ENCODE data around the gene SMIM11.
"Not testable (repeated sequence)": the region's sequence is repeated elsewhere in the genome, so short reads cannot be mapped to it uniquely, and the experiment has no call there.

SMIM11 gene, protein sequence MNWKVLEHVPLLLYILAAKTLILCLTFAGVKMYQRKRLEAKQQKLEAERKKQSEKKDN

DNA sequence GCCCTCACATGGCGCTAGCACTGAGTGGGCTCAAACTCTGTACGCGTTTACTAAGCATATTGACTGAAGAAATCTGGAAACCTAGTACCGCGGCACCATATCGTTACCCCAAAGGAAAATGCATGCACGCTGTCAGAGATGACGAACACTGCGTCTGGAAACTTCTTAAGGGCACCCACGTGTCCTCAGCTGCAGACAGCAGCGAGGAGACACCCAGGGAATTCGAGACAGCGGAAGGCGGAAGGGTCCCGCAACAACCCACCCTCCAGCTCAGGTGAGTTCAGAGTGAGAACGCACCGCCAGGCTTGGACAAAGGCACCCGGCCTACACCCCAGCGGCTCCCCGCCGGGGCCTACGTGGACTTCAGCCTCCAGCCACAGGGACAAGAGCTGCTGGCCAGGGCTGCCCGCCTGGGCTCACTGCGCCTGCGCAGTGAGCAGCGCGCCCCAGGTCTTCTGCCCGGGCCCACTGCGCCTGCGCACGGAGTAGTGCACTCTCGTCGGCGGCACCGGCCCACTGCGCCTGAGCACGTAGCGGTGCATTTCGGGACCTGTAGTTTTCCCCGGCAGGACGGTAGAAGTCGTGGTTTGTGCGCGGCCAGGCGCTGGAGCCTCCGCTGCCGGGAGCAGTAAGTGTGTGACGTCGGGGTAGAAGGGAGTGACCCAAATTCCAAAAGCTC, at the start of gene SMIM11:
TSS of gene SMIM11 (plus strand) at position 568 of the 679 bp plus-strand sequence. CDS start 3,998 bp downstream, outside the sequence.
- not testable (repeated sequence) for DNase-seq

DNA sequence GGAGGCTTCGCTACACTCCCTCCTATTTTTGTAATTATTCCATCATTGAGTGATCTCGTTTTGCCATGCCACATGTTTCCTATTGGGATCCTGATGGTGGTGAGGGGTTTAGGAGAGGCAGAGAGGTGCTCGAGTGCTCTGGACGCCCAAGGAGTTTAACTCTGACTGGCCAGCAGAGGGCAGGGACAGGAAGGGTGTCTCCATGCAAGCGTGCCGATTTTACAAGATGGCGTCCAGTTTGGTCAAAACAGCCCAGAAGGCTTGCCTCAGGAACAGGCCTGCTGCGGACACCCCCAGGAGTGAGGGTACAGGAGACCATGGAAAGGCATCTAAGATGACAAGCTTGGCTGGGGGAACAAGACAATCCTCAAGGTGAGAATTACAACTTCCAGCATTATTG, 45.3 kb upstream of the SMIM11 start:
- no peak for DNase-seq

DNA sequence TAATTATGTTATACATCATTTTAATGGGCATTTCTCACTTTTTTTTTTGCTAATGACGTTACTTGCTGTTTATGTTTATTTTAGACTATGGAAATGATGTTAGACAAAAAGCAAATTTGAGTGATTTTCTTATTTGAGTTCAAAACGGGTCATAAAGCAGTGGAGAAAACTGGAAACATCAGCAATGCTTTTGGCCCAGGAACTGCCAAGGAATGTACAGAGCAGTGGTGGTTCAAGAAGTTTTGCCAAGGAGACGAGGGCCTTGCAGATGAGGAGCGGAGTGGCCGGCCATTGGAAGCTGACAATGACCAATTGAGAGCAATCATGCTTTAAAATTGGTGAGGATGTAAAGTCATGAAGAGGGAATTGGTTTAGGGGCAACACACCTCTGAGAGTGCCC, 43.6 kb upstream of the SMIM11 start:
- DNase-seq: no peak

DNA sequence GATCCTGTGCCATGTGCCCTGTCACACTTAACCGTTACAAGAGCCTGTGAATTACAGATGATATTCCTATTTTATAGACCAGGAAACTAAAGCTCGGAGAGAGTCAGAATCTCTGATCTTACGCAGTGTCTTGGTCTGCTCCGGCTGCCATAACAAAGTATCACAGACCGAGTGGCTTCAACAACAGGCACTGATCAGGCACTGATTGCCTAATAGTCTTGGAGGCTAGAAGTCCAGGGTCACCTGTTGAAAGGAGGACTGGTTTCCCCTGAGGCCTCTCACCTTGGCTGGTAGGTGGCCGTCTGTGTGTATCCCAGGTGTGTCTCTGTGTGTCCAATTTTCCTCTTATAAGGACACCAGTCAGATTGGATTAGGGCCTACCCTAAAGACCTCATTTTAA, 43.0 kb upstream of the SMIM11 start:
- no peak for DNase-seq

DNA sequence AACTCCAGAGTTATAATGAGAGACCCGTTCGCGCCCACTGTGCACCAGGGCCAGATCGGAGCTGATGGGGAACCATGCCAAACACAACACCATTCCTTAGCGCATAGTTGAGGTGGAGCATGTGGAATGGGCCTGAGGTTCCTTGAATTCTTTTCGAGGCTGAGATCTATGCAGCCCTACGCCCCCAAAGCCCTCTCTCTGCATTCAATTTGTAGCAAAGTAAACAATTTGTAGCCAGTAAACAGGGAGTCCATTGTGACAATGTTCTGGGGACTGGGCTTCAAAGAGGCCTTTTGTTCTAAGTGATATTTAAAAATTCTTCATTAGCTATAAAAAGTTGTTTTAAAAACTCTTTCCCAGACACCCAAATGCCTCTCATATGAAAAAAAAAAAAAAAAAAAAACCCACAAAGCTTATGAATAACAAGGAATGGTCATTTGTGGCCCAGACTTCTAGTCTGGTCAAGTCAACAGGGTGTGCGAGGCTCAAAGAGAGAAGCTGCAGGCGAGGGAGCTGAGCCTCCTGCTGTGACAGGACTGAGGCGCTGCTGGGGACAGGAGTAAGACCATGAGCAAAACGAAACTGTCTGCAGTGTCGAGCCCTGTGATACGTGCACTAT, 42.1 kb upstream of the SMIM11 start:
- DNase-seq: peak; percentile 62

DNA sequence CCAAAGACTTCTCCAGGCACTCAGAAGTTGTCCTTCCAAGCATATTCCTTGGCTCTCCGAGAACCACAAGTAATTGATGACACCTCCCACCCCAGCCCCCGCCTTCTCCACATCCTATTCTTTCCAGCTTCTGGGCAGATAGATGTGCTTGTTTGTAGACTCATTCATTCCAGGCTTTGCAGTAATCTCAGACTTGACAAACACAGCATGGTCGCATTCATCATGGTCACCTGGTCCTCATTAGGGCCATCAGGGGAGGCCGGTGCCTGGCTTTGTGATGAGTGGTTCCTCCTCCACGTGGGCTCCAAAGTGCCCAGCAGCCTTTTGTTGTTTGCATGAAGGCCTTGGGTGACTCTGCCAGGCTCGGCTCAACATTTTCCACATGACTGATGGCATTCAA, 40.0 kb upstream of the SMIM11 start:
- peak; percentile 70 for DNase-seq

DNA sequence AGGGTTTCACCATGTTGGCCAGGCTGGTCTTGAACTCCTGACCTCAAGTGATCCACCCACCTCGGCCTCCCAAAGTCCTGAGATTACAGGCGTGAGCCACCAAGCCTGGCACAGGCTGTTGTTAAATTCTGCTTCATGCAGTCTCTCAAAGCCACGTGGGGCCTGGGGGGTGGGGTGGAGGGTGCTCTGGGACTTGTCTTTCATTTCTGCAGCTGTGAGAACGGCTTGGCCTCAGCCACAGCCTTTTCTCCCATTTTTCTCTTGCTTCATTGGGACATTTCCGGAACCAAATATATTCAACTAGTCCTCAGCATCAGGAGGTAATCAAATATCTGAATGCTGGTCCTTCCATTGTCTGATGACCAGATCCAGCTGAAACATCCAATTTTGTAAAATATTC, 39.1 kb upstream of the SMIM11 start:
- no peak for DNase-seq

DNA sequence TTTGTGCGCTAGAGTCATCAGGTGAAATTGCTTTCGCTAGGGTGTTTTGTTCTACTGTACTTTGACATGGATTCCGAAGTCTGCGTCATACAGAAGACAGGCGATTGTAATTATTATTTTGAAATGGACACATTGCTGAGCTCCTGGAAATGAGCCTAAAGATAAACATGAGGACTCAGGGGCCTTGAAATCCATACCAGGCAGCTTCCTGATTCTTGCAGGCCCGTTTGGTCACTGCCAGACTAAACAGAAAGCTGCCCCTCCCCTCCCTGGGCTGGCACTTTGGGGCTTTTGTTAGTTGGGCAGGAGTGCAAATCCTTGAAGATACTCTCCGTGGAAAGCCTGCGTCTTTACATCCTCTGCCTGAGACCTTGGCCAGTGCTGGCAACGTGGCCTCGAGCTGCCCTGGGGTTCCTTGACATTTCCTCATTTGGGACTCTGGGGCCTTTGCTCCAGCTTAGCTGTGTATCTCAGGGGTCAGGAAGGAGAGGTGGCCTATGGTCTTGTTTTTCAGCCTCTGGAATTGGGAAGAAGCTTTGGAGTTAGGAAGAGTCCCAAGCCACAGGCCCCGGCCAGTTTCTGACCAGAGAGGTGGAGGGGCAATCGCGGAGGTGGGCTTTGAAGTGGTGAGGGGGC, 38.4 kb upstream of the SMIM11 start:
- DNase-seq: no peak

DNA sequence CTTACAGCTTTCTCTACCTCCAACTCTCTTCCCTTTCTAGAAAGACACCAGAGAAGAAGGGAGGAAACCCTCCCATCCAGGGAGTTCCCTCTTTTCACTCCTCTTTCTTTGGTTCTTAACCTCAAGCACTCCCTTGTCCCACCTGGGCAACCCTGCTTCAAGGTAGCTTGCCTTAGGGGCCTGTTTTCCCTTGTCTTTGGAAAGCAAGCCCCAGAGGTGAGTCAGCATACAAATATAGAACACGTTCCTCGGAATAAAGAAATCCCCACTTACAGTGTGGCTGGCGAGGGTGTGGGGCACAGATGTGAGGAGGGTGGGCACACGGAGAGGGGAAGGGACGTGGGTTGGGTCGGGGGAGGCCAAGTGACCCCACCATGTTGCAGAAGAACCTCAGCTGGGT, 37.6 kb upstream of the SMIM11 start:
- no peak for DNase-seq

DNA sequence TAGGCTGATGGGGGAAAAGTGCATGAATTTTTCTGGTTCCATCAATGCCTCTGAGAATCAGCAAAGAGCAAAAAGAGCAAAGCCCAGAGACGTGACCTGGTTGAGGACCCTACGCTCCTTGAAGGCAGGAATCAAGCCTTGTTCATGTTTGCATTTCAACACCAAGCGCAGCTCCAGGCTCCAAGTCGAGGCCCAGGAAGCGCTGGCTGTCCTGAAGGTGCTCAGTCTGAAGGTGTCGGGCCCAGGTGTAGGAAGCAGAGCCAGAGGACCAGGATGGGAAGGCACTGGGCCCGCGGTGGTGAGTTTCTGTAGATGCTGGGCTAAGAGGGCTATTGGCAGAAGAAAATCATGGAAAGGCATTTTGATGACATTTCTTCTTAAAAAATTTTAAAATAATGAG, 37.1 kb upstream of the SMIM11 start:
- DNase-seq: no peak

DNA sequence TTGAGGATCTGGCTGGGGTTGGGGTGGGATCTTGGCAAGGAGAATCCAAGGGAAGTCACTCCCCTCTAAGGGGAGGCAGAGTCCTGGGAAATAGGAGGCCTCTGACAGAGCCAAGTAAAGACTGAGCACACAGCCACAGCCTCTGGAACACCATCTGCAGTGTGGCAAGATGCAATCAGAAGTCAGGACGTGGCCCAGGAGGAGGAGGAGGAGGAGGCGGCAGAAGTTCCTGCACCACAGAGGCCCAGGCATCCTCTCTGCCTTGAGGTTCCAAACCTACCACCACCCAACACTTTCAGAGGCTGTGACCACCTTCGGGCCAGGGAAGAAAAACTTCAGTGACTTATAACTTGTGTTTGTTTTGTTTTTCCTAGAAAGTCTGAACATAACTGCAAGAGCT, 35.2 kb upstream of the SMIM11 start:
- no peak for DNase-seq

DNA sequence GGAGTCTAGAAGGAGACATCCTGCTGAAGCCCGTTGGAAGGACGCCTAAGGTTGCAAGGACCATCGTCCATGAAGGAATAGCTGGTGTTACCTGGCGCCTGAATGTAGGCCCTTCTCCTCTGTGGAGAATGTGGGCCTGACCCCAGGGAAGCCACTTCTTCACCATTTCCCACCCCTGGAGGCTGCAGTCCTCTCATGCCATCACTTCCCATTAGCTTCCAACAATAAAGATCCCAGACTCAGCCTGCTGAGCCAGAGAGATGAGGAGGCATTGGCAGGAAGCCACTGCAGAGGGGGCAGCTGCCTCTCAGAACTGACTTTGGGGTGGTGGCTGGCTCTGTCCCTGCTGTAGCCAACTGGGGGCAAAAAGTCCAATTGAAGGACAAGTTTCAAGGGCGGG, 32.8 kb upstream of the SMIM11 start:
- no peak for DNase-seq

DNA sequence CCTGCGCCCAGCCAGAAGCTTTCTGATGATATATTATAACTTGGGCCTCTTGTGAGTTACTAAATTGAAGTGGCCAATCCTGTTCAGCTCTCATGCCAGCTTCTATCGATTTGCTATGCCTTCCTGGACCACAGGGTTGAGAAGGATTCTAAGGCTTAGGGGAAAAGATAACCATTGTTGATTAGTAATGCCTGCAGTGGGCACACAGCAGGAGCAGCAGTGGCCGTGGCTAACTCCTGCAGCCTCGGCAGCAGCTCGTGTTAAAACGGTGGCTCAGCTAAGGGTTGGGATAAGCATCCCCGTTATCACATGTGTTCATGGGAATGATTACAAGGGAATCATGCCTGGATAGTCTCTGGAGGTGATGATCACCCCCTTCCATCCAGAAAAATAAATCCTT, 32.0 kb upstream of the SMIM11 start:
- no peak for DNase-seq

DNA sequence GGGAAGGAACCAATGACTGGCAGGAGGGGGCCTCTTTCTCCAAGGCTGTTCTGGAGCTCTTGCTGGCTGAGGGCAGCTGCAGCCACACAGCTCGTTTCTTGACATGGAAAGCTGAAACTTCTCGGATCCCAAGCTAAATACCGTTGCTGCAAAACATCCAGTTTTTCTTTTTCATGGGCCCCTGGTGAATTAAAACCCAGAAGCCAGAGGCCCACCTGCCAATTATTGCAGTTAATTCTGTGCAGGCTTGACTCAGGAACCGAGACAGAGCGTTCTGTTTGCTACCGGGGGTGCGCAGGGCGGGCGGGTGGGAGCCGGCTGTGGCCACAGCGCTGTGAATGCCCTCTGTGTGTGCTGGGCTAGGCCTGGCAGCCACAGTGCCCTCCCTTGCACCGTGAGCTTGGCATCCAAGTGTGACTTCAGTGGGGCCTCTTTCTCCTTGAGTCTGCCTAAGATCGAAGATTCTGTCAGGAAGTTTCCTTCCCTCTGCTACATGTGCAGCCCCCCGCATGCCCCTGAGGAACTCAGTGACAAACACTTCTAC, 31.4 kb upstream of the SMIM11 start:
- DNase-seq: no peak

DNA sequence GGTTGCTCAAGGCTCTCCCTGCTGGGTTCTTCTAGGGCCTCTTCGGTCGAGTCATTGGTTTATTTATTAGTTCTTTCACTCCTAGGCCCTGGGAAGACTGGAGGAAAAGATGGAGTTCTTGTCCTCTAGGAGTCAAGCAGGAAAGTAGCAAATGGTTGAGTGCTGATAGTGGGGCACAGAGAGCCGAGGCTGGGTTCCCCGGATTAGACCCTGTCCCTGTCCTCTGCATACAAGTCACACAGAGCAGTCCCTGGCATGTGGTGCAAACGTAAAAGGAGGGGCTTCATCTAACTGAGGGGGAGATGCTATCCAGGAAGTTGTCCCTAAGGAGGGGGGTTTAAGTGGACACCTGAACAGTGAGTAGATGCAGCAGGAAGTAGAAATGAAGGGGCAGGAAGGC, 30.7 kb upstream of the SMIM11 start:
- no peak for DNase-seq

DNA sequence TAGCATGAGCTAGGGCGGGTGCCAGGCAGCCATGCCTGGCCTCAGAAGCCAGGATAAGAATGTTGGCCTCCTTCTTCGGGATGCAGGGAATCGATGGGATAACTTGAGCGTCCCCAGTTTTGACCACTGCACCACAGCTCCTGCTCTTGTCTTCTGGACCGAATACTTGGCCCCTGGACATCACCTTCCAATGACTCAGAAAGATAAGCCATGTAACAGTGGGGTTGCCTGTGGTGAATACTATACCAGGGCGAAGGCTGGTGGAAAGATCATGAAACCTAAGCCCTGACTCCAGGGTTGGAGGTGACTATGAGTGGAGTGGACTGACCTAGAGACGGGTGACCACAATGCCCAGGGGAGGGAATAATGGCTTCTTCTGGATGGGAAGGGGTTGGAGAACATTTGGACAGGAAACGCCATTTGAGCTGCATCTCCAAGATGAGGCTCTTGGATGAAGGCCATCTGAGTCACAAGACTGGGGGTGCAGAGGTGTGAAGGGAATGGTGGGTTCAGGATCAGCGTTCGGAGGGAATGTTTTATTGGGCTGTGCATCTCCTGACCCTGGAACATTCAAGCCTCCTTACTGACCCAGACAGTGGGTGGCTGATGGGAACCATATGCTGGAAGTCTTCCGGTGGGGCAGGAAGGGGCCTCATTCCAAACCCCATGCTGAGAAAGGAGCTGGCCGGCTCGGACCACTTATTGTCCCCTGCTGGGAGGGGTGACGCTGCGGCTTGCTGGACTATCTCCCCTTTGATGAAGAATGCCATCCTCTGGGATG, 30.0 kb upstream of the SMIM11 start:
- peak; percentile 45 for DNase-seq

DNA sequence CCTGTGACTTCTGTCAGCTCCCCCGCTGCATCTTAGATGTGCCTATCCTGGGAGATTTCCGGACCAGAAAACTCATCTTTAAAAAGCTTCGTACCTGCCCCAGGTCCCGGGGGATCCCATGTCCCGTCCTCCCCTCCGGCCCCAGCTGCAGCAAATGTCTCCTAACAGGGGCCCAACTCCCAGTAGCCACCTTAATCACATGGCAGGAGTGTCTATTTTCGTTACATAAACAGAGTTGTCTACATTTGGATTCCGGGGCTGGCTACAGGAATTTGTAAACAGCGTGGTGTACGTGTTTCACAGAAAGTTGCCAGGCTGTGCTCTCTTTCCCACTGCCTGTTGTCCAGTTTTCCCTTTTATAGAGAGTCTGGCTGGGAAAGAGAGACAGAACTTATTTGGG, 29.4 kb upstream of the SMIM11 start:
- DNase-seq: no peak

DNA sequence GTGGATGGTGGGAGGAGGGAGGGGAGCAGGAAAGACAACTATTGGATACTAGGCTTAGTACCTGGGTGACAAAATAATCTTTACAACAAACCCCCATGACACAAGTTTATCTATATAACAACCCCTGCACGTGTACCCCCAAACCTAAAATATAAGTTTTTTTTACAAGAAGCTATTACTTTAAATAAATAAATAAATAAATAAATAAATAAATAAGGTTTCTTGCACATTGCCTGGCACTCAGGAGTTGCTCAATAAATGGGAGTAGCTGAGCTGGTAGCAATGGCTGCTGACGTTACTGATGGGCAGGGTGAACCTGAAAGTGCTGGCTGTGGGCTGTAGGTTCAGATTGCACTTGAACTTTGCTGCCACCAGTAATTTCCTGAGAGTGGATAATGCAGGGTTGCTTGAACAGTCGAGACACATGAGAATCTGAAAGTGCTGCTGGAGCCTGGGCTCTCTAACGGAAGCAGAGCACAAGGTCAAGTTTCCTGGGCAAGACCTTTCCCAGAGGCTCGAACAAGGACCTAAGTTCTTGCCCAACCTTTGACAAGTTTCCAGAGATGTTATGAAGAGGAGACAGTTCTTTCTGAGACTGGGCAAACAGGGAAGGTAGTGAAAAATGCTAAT, 26.3 kb upstream of the SMIM11 start:
- DNase-seq: no peak

DNA sequence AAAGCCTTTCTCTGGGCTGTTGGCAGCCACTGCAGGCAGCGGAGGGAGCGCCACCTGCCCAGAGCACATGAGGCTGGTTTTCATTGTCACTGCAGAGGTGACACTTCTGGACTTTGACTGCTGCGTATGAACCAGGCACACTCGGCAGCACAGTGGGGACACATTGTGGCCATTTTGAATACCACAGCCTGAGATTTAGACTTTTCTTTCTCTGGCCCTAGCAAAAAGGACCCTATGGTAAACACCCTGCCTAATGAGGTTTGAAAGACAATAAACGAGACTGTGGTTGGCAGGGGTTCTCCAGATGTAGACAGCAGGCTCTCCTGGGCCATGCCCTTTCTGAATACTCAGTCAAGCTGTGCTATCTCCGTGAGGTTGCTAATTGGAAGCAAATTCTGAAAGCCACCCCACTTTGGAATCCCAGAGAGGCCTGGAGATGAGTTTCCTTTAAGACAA, 23.5 kb upstream of the SMIM11 start:
- DNase-seq: peak; percentile 31

DNA sequence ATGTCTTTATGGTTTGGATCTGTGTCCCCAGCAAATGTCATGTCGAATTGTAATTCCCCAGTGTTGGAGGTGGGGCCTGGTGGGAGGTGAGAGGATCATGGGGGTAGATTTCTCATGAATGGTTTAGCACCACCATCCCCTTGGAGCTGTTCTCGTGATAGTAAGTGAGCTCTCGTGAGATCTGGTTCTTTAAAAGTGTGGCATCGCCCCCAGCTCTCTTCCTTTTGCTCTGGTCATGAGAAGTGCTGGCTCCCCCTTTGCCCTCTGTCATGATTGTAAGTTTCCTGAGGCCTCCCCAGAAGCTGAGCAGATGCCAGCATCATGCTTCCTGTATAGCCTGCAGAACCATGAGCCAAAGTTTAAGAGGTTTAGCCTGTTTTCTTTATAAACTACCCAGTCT, 22.8 kb upstream of the SMIM11 start:
- DNase-seq: no peak

DNA sequence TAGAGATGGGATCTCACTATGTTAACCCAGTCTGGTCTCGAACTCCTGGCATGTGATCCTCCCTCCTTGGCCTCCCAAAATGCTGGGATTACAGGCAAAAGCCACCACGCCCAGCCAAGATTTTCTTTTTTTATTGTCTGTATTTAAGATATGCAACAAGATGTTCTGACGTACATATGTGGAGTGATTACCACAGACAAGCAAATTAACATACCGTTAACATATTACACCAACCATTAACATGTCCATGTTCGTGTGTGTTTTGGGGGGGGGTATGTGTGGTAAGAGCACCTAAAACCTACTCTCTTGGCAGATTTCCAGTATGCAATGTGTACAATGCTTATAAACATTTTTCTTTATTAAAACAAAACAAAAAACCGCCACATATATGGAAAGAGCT, 22.1 kb upstream of the SMIM11 start:
- DNase-seq: no peak

DNA sequence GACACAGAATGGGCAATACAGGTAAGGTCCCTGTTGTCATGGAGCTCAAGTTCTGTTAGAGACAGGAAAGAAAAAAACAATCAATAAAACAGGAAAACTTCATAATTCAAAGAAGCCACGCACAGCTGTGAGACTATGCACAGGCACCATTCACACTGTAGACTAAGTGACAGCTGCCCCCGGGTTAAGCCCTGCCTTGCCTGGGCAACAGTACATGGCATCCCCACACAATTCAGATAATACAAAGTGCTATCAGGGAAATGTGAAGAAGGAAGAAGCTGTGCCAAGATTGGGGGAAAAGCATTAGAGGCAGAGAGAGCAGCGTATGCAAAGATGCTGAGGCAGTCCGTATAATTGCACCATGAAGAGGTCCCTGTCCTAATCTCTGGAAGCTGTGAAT, 20.5 kb upstream of the SMIM11 start:
- no peak for DNase-seq

DNA sequence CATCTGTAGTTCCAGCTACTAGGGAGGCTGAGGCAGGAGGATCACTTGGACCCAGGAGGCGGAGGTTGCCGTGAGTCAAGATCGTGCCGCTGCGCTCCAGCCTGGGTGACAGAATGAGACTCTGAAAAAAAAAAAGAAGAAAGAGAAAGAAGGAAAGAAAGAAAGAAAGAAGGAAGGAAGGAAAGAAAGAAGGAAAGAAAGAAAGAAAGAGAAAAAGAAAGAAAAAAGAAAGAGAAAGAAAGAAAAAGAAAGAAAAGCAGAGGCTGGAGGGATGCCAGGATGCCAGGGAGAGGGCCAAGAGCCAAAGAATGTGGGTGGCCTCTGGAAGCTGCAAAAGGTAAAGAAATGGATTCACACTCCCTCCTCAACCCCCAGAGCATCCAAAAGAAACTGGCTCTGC, 19.7 kb upstream of the SMIM11 start:
- DNase-seq: no peak

All from fibroblast of skin of right quadriceps (primary cell).